ENCODE results near the gene NEU1.

DNA sequence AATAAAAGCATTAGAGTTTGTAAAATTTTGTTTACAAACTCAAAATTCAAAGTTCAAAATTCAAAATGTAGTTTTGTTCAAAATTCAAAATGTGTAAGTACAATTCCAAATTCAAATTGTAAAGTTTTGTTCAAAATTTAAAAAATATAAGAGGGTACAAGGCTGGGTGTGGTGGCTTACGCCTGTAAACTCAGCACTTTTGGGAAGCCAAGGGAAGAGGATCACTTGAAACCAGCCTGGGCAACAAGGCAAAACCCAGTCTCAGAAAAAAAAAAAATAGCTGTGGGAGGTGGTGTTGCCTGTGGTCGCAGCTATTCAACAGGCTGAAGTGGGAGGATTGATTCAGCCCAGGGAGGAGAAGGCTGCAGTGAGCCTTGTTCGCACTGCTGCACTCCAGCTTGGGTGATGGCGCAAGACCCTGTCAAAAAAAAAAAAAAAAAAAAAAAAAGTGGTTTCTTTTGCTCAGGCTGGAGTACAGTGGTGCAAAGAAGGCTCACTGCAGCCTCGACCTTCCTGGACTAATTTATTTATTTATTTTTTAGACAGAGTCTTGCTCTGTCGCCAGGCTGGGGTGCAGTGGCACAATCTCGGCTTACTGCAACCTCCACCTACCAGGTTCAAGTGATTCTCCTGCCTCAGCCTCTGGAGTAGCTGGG, 44.7 kb upstream of the NEU1 start:
- TF ChIP-seq POLR2A (IDR thresholded peaks at IDR 0.05; ENCODE audit: low read length) = no peak
- TF ChIP-seq GATA1 (IDR thresholded peaks at IDR 0.05; ENCODE audit: low read depth, low read length) = no peak
